NCI-H345 (cell line): ENCODE measurements around the gene CASKIN1.
"Not testable (repeated sequence)": the region's sequence is repeated elsewhere in the genome, so short reads cannot be mapped to it uniquely, and the experiment has no call there.

Experiments used
- DNase-seq: peaks from one replicate; lab custom pipeline; 2025; lab: John Stamatoyannopoulos, UW

Gene CASKIN1, protein sequence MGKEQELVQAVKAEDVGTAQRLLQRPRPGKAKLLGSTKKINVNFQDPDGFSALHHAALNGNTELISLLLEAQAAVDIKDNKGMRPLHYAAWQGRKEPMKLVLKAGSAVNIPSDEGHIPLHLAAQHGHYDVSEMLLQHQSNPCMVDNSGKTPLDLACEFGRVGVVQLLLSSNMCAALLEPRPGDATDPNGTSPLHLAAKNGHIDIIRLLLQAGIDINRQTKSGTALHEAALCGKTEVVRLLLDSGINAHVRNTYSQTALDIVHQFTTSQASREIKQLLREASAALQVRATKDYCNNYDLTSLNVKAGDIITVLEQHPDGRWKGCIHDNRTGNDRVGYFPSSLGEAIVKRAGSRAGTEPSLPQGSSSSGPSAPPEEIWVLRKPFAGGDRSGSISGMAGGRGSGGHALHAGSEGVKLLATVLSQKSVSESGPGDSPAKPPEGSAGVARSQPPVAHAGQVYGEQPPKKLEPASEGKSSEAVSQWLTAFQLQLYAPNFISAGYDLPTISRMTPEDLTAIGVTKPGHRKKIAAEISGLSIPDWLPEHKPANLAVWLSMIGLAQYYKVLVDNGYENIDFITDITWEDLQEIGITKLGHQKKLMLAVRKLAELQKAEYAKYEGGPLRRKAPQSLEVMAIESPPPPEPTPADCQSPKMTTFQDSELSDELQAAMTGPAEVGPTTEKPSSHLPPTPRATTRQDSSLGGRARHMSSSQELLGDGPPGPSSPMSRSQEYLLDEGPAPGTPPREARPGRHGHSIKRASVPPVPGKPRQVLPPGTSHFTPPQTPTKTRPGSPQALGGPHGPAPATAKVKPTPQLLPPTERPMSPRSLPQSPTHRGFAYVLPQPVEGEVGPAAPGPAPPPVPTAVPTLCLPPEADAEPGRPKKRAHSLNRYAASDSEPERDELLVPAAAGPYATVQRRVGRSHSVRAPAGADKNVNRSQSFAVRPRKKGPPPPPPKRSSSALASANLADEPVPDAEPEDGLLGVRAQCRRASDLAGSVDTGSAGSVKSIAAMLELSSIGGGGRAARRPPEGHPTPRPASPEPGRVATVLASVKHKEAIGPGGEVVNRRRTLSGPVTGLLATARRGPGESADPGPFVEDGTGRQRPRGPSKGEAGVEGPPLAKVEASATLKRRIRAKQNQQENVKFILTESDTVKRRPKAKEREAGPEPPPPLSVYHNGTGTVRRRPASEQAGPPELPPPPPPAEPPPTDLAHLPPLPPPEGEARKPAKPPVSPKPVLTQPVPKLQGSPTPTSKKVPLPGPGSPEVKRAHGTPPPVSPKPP (N-terminal part only)

DNA sequence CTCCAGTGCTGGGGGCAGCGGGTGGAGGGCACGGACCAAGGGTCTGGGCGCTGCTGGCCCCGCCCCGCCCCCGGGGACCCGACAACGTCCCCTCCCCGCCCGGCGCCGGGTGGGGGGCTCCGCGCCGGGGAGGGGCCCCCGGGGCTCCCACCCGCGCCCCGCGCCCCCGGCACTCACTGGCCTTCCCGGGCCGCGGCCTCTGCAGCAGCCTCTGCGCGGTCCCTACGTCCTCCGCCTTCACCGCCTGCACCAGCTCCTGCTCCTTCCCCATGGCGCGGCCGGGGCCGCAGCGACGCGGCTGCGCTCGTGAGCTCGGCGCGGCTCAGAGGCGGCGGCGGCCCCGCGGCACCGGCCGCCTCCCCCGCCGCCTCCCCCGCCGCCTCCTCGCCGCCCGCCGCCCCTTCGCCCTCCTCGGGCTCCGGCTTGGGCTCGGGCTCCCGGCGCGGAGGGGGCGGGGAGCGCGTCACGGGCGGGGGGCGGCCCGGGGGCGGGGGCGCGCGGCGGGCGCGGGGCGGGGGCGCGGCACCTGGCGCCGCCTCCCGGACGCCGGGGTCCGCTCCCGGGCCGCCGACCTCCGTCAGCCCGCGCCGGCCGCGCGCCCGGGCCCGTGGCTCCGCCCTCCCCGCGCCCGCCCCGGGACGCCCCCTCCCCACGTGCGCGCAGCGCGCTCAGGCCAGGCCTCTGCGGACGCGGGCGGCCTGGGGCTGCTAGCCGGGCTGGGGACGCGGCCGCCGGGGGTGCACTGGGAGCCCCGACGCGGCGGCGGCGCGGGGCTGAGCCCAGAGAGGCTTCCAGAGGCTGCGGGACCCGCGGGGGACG is at the start of gene CASKIN1:
TSS of gene CASKIN1 (minus strand) at position 444 of the 819 bp plus-strand sequence. CDS start at position 271, 173 bp downstream.
- peak; percentile 38 for DNase-seq

DNA sequence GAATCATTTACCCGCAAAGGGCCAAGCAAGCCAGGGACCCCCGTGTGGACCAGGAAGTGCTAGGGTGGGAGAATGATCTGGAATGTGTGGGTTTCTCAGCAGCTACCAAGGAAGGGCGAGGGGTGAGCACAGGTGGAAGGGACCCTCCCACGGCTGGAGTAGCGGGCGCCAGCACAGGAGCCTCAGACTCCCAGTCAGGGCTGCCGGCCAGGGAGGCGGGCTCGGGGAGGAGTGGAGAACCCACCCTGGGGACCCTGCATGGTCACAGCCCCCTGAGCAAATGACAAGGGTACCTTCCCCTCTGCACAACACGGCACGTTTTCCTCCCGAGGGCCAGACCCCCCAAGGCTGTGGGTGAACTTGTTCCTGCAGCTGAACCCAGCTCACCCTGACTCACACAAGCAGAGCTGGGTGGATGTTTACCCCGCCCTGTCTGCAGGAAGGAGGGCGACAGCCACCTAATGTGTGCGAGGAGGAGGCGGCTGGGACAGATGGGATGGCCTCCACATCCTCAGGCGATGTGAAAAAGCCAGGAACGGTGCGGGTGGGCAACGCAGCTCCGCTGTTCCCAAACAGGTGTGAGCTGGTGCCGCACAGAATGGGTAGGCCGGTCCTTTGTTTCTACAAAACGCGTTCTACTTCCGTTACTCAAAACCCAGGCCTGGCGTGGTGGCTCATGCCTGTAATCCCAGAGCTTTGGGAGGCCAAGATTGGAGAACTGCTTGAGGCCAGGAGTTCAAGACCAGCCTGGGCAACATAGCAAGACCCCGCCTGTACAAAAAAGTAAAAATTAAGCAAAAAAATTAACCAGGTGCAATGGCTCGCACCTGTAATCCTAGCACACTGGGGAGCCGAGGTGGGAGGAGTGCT is 48.8 kb upstream of the CASKIN1 start:
- DNase-seq = no peak

DNA sequence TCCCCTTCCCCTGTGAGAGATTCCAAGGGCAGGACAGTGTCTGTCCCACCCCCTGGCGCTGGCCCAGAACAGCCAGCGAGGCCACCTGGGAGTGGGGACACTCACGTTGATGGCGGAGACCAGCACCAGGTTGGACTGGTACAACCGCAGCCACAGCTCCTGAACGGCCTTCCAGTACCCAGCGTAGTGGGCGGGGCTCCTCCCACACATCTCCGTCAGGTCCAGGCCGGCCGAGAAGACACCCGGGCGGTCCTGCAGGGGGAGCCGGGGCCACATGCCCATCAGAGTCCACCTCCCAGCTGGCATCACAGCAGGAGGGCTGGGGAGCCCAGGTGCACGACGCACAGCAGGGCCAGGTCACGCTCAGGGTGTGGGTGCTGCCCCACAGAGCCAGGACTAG is 47.9 kb upstream of the CASKIN1 start:
- no peak for DNase-seq

DNA sequence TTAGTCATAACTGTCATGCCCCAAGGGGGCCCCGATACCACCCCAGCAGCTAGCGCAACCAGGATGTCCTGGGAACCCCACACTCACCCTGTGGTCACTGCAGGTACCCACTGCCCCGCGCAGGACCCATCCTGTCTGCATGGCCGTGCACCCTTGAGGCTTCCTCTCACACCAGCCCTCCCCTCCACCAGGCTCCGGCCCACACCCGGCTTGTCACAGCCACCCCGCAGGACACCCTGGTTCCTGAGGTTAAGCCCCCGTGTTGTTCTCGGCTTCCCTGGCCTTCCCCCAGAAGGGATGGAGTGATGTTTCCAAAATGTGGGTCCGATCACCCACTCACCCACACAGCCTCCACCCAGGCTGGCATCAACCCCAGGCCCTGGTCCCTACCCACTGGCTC is 47.4 kb upstream of the CASKIN1 start:
- DNase-seq = no peak

DNA sequence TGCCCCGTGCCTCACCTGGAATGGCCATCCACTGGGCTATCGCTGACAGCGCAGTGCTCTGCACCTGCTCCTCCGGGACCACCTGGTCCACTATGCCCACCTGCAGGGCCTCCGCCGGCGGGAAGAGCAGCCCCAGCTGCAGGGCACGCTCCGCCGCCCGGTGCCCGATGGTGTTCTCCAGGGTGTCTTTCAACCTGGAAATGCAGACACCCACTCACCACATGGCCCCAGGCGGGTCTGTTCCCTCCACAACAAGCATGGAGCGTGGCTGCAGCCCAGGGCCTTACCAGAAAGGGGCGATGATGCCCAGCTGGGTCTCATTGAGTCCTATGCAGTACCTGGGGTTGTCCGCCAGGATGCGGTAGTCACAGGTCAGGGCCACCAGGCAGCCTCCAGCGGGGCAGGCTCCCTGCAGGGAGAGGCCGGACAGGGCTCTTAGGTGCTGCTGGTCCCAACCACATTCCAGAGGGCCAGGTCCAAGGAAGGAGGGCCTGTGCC is 46.7 kb upstream of the CASKIN1 start:
- DNase-seq = no peak

DNA sequence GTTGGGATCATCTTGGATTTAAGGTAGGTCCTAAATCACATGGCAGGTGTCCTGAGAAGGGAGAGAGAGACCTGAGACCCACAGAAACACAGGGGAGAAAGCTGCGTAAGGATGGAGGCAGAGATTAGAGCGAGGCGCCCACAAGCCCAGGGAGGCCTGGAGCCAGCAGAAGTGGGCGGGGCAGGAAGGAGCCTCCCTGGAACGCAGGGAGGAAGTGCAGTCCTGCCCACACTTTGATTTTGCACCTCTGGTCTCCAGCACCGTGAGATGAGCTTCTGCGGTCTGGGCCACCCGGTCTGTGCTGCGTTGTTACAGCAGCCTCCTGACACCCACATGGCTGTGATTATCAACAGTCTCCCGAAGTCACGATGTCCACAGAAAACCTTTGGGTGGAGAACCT is 46.2 kb upstream of the CASKIN1 start:
- no peak for DNase-seq

DNA sequence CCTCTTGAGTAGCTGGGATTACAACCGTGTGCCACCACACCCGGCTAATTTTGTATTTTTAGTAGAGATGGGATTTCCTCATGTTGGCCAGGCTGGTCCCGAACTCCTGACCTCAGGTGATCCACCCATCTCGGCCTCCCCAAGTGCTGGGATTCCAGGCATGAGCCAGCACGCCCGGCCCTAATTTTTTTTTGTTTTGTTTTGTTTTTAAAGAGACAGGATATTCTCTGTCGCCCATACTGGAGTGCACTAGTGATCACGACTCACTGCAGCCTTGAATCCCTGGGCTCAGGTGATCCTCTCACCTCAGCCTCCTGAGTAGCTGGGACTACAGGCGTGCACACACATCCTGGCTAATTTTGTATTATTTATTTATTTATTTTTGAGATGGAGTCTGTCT is 43.9 kb upstream of the CASKIN1 start:
- not testable (repeated sequence) for DNase-seq

DNA sequence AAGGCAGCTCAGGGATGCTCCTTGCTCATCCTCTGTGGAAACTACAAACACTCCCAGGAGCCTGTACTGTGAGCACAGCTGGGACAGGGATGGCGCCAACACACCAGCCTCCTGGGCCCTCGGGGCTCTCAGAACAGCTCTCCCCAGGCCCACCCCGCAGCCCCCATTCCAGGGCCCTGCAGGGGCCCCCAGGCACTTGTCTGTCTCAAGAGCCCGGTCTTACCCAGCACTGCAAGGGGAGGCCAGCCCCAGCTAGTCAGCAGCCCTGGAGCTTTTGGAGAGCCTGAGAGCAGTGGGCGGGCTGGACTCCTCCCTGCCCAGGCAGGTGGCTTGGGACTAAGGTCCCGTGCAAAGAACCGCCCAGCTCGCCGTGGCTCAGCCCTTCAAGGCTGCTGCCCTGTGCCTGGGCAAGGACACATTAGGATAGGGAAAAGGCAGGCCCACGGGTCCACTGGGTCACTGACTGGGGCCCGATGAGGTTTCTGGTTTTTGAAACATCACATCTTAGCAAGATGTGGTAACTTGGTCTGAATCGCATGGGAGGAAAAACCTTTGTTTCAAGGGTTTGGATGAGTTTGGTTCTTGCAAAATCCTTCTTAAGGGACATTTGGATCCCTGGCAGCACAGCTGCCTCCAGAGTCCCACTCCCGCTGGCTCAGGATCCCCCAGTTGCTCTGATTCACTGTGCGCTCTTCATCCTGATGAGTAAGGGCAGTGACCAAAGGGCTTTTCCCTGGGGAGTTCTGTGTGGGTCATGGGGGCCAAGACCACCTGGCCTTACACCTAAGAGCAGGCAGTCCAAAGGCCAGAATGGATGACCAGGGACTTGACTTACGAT is 42.7 kb upstream of the CASKIN1 start:
- no peak for DNase-seq

DNA sequence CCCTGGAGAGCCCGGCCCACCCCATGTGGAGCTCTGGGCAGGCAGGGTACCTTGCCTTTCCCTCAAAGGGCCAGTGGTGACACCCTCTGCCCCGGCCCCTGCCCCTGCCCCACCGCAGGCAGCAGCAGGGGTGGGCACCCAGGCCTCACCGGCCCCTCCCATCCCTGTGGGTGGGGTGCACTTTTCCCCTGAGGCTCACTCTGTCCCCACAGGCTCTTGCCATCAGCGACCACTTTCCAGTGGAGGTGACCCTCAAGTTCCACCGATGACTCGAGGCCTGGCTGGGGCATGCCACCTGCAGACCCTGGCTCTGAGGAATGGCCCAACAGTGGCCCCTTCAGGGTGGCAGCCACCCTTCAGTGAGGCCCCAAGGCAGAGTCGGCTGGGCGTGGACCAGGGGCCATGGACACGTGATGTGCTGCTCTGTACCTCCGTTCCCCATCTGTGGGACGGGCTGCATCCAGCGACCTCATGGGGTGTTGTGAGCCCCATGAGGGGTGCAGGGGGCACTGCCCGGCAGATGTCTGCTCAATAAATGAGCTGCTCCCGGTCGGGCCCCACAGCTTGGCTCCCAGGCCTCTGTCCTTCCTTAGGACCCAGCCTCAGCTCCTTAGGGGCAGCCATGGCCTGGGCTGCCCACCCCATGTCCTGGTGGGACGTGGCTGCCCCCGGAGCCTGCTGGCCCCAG is 41.9 kb upstream of the CASKIN1 start:
- DNase-seq = no peak

DNA sequence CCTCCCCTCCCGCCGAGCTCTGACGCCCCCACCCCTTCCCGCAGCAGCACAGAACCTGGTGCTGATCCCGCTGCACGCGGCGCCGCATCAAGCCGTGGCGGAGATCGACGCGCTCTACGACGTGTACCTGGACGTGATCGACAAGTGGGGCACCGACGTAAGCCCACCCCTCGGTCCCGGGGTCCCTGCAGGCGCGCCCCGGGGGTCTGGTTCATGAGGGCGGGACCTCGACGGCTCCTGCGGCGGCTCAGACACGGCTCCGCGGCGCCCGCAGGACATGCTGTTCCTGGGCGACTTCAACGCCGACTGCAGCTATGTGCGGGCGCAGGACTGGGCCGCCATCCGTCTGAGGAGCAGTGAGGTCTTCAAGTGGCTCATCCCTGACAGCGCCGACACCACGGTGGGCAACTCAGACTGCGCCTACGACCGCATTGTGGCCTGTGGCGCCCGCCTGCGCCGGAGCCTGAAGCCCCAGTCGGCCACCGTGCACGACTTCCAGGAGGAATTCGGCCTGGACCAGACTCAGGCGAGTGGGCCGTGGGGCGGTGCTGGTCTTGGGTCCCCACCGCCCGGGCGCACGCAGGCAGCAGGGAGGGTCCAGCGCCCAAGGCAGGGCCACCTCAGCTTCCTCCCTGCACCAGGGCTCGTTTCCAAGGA is 41.2 kb upstream of the CASKIN1 start:
- no peak for DNase-seq

DNA sequence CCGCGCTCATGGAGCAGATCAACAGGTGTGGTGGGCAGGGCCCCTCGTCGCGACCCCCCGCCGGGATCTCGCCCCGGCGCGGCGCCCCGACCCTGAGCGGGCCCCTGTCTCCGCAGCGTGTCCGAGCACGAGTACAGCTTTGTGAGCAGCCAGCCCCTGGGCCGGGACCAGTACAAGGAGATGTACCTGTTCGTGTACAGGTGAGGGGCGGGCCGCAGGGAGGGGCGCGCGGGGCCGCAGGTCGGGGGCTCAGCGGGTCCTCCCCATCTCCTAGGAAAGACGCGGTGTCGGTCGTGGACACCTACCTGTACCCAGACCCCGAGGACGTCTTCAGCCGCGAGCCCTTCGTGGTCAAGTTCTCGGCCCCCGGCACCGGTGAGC is 40.7 kb upstream of the CASKIN1 start:
- no peak for DNase-seq

DNA sequence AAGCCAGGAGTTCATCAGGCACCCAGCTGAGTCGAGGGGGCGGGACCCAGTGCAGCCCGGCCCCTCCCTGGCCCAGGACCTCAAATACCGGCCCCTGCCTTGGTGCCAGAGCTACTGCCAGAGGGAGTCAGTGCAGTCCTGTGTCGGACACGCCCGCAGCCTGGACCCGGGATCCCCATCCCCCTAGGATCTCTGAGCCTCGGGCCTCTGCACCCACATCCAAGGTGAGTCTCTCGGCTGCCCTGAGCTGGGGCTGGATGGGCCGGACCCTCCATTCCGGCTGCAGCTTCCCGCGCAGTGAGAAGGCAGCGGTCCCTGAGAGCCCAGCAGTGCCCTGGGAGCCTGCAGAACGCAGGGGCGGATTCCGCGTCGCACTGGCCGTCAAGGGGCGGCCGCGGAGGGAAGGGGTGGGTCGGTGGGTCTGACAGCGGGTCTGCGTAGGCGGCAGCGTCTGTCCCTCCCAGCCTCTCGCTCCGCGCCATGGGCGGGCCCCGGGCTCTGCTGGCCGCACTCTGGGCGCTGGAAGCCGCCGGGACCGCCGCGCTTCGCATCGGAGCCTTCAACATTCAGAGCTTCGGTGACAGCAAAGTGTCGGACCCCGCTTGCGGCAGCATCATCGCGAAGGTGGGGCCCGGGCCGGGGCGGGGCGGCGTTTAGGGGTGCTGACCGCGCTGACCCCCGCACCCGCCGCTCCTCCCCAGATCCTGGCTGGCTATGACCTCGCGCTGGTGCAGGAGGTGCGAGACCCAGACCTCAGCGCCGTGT is 40.1 kb upstream of the CASKIN1 start, which contains the start of gene DNASE1L2:
TSS of gene DNASE1L2 (plus strand) at position 108 of the 765 bp plus-strand sequence. CDS start at position 481, 373 bp downstream.
- DNase-seq = no peak

DNA sequence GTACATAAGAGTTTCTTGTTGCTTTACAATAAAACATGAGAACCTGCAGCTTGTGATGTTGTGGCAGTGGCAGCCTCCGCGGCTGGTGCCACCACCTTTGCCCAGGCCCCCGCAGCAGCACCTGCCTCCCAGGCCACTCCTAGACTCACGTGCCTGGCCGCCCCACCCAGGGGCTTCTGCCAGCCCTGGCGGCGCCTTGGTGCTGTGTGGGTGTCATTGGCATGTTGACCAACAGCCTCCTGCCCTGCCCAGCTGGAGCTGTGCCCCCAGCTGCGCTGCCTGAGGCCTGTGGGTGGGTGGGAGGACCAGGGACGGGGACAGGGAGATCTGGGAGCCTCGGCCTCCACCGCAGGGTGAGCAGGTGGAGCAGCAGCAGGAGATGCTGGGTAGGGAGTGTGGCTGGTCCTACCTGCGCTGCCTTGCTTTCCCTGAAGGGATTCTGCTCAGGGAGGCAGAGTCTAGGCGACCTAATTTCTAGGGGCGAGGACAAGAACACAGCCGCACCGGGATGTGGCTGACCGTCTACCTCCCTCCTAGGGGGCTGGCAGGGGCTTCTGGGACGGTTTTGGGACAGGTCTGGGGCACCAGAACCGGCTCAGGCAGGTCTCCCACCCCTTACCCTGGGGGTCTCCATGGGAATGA is 39.4 kb upstream of the CASKIN1 start:
- DNase-seq = no peak

DNA sequence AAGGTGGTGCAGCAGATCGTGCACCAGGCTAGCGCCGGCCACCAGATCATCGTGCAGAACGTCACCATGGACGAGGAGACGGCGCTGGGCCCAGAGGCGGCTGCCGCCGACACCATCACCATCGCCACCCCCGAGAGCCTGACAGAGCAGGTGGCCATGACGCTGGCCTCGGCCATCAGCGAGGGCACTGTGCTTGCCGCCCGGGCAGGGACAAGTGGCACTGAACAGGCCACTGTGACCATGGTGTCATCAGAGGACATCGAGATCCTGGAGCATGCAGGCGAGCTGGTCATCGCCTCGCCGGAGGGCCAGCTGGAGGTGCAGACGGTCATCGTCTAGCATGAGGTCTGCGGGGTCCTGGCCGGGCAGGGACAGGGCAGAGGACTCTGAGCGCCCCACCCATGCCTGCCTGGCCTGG is 38.8 kb upstream of the CASKIN1 start:
- no peak for DNase-seq

DNA sequence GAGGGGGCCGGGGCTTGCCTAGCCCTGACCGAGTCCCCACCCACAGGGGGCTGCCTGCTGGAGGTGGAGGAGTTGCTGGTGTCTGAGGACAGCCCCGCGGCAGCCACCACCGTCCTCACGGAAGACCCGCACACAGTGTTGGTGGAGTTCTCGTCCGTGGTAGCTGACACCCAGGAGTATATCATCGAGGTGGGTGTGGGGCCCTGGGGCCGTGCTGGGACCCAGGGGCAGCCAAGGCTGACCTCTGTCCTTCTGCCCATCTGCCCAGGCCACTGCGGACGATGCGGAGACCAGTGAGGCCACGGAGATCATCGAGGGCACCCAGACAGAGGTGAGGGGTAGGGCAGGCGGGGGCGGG is 38.4 kb upstream of the CASKIN1 start:
- no peak for DNase-seq

DNA sequence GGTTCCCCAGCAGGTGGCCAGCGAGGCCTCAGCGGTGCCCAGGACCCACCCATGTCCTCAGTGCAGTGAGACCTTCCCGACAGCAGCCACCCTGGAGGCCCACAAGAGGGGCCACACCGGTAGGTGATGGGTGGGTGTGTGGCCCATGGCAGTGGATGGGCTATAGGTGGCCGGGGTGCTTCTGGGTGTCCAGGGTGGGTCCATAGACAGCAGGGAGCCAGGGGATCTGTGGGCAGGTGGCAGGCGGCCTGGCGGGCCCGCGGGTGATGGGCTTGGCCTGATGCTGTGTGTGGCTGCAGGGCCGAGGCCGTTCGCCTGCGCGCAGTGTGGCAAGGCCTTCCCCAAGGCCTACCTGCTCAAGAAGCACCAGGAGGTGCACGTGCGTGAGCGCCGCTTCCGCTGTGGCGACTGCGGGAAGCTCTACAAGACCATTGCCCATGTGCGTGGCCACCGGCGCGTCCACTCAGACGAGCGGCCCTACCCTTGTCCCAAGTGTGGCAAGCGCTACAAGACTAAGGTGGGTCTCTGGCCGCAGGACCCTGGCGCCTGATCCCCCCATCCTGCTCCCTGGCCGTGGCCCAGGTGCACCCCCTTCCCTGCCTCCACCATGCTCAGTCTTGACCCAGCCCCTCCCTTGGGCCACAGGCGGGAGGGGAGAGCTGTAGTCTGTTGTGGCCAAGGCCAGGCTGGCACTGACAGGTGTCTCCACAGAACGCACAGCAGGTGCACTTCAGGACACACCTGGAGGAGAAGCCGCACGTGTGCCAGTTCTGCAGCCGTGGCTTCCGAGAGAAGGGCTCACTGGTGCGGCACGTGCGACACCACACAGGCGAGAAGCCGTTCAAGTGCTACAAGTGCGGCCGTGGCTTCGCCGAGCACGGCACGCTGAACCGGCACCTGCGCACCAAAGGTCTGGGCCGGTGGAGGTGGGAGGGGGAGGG is 37.7 kb upstream of the CASKIN1 start:
- peak; percentile 73 for DNase-seq
